Stimulated activated naive CD8-positive, alpha-beta T cell treated with anti-CD3 and anti-CD28 coated beads, Interleukin-15, Interleukin-2, amounts not matched to agents 100 ng/mL and 50 ng/mL, for 24 hours (primary cell): ENCODE data around the gene BIRC2.

Experiments
- H3K27ac Mint-ChIP-seq: one replicate; pipeline ENCODE4 v1.8.0; 2021; ENCODE audit warnings: mild to moderate bottlenecking, mixed read lengths
- H3K27me3 Mint-ChIP-seq: one replicate; pipeline ENCODE4 v1.8.0; 2021; ENCODE audit warnings: mixed read lengths
- H3K36me3 Mint-ChIP-seq: one replicate; pipeline ENCODE4 v1.8.0; 2021; ENCODE audit warnings: low read depth, mixed read lengths
- H3K4me1 Mint-ChIP-seq: one replicate; pipeline ENCODE4 v1.8.0; 2021; ENCODE audit warnings: low read depth, mixed read lengths
- H3K4me3 Mint-ChIP-seq: one replicate; pipeline ENCODE4 v1.8.0; 2021; ENCODE audit warnings: mild to moderate bottlenecking, mixed read lengths
- H3K9me3 Mint-ChIP-seq: one replicate; pipeline ENCODE4 v1.8.0; 2021; ENCODE audit warnings: mixed read lengths

BIRC2 gene

GRCh38 chr11:102377891-102378290 is 30.9 kb downstream of the BIRC2 start:
- H3K27ac Mint-ChIP-seq, result no peak overlapping the region
- H3K27me3 Mint-ChIP-seq, result no peaks in the 10 kb centered on the region
- H3K4me1 Mint-ChIP-seq, result peaks cover 24% of the 10 kb centered on the region
- peaks cover 69% of the 10 kb centered on the region for H3K36me3 Mint-ChIP-seq
- H3K9me3 Mint-ChIP-seq, result no peaks in the 10 kb centered on the region
- H3K4me3 Mint-ChIP-seq, result no peak overlapping the region

GRCh38 chr11:102378818-102379217 is 31.8 kb downstream of the BIRC2 start:
- Mint-ChIP-seq H3K4me3 (no peak overlapping the region), H3K27me3 (no peaks in the 10 kb centered on the region), H3K27ac (no peak overlapping the region), H3K36me3 (peaks cover 73% of the 10 kb centered on the region), H3K4me1 (peaks cover 24% of the 10 kb centered on the region), H3K9me3 (no peaks in the 10 kb centered on the region)

GRCh38 chr11:102382384-102382783 is 35.4 kb downstream of the BIRC2 start:
- no peak overlapping the region for H3K4me3 Mint-ChIP-seq
- peaks cover 73% of the 10 kb centered on the region for H3K36me3 Mint-ChIP-seq
- H3K9me3 Mint-ChIP-seq, result no peaks in the 10 kb centered on the region
- H3K27ac Mint-ChIP-seq, result no peak overlapping the region
- H3K4me1 Mint-ChIP-seq, result peaks cover 27% of the 10 kb centered on the region
- H3K27me3 Mint-ChIP-seq, result no peaks in the 10 kb centered on the region

- Mint-ChIP-seq H3K9me3 (peaks cover under 1% of the 10 kb centered on the region), H3K4me1 (peaks cover 22% of the 10 kb centered on the region), H3K27me3 (no peaks in the 10 kb centered on the region), H3K27ac (no peak overlapping the region), H3K4me3 (no peak overlapping the region), H3K36me3 (peaks cover 70% of the 10 kb centered on the region)
These were observed 36.8 kb downstream of the BIRC2 start for GRCh38 chr11:102383839-102384238.

- peaks cover 27% of the 10 kb centered on the region for H3K4me1 Mint-ChIP-seq
- H3K9me3 Mint-ChIP-seq, result peaks cover 8% of the 10 kb centered on the region
- peaks cover 70% of the 10 kb centered on the region for H3K36me3 Mint-ChIP-seq
- H3K27ac Mint-ChIP-seq, result no peak overlapping the region
- no peak overlapping the region for H3K4me3 Mint-ChIP-seq
- H3K27me3 Mint-ChIP-seq, result no peaks in the 10 kb centered on the region
These were observed 37.5 kb downstream of the BIRC2 start for GRCh38 chr11:102384419-102385079.

GRCh38 chr11:102385085-102386007 is 38.3 kb downstream of the BIRC2 start:
- no peak overlapping the region for H3K27ac Mint-ChIP-seq
- H3K4me3 Mint-ChIP-seq, result no peak overlapping the region
- peaks cover 66% of the 10 kb centered on the region for H3K36me3 Mint-ChIP-seq
- H3K4me1 Mint-ChIP-seq, result peaks cover 30% of the 10 kb centered on the region
- H3K27me3 Mint-ChIP-seq, result no peaks in the 10 kb centered on the region
- peaks cover 10% of the 10 kb centered on the region for H3K9me3 Mint-ChIP-seq

- no peaks in the 10 kb centered on the region for H3K27me3 Mint-ChIP-seq
- peaks cover 10% of the 10 kb centered on the region for H3K9me3 Mint-ChIP-seq
- peaks cover 36% of the 10 kb centered on the region for H3K4me1 Mint-ChIP-seq
- H3K4me3 Mint-ChIP-seq, result no peak overlapping the region
- H3K27ac Mint-ChIP-seq, result no peak overlapping the region
- peaks cover 63% of the 10 kb centered on the region for H3K36me3 Mint-ChIP-seq
These were observed 39.2 kb downstream of the BIRC2 start for GRCh38 chr11:102386136-102386734.

GRCh38 chr11:102387043-102387781 is 40.2 kb downstream of the BIRC2 start:
- H3K4me1 Mint-ChIP-seq, result peaks cover 32% of the 10 kb centered on the region
- H3K9me3 Mint-ChIP-seq, result peaks cover 10% of the 10 kb centered on the region
- no peaks in the 10 kb centered on the region for H3K27me3 Mint-ChIP-seq
- H3K27ac Mint-ChIP-seq, result no peak overlapping the region
- no peak overlapping the region for H3K4me3 Mint-ChIP-seq
- peaks cover 57% of the 10 kb centered on the region for H3K36me3 Mint-ChIP-seq

- no peak overlapping the region for H3K4me3 Mint-ChIP-seq
- peaks cover 43% of the 10 kb centered on the region for H3K4me1 Mint-ChIP-seq
- H3K27ac Mint-ChIP-seq, result peak overlapping the region; percentile 63
- peaks cover 63% of the 10 kb centered on the region for H3K36me3 Mint-ChIP-seq
- peaks cover 10% of the 10 kb centered on the region for H3K9me3 Mint-ChIP-seq
- no peaks in the 10 kb centered on the region for H3K27me3 Mint-ChIP-seq
These were observed 42.2 kb downstream of the BIRC2 start for GRCh38 chr11:102389253-102389652.

- Mint-ChIP-seq H3K27ac (no peak overlapping the region), H3K36me3 (peaks cover 69% of the 10 kb centered on the region), H3K27me3 (no peaks in the 10 kb centered on the region), H3K4me3 (no peak overlapping the region), H3K4me1 (peaks cover 43% of the 10 kb centered on the region), H3K9me3 (peaks cover 10% of the 10 kb centered on the region)
These were observed 43.9 kb downstream of the BIRC2 start for GRCh38 chr11:102390667-102391465.

- peaks cover 44% of the 10 kb centered on the region for H3K4me1 Mint-ChIP-seq
- no peak overlapping the region for H3K4me3 Mint-ChIP-seq
- peaks cover 10% of the 10 kb centered on the region for H3K9me3 Mint-ChIP-seq
- H3K36me3 Mint-ChIP-seq, result peaks cover 71% of the 10 kb centered on the region
- H3K27me3 Mint-ChIP-seq, result no peaks in the 10 kb centered on the region
- peak overlapping the region; percentile 36 for H3K27ac Mint-ChIP-seq
These were observed 44.7 kb downstream of the BIRC2 start for GRCh38 chr11:102391549-102392237.

- Mint-ChIP-seq H3K36me3 (peaks cover 70% of the 10 kb centered on the region), H3K27ac (no peak overlapping the region), H3K27me3 (no peaks in the 10 kb centered on the region), H3K9me3 (peaks cover 10% of the 10 kb centered on the region), H3K4me1 (peaks cover 49% of the 10 kb centered on the region), H3K4me3 (no peak overlapping the region)
These were observed 46.3 kb downstream of the BIRC2 start for GRCh38 chr11:102393272-102393730.

GRCh38 chr11:102395720-102396393 is 48.8 kb downstream of the BIRC2 start:
- Mint-ChIP-seq H3K4me1 (peaks cover 42% of the 10 kb centered on the region), H3K4me3 (peak overlapping the region; percentile 39), H3K27me3 (no peaks in the 10 kb centered on the region), H3K9me3 (no peaks in the 10 kb centered on the region), H3K36me3 (peaks cover 68% of the 10 kb centered on the region), H3K27ac (peak overlapping the region; percentile 74)
